ENCODE data around the gene CCL27. TPM values are rescaled to one million over a fixed set of nuclear protein-coding genes. Genes with fewer than 3 reads are reported as not detected.

CCL27 gene
- total and polyA plus RNA-seq, 8 donors = 0.49 to 1.6 (median 0.77) TPM; not detected in 1

GRCh38 chr9:34654323-34655051 lies 8.0 kb downstream of the CCL27 start:
- Histone ChIP-seq H3K27ac (peak overlapping the region in 1 of 2 donors; percentile 33), H3K4me3 (no peak overlapping the region), H3K9me3 (no peaks in the 10 kb centered on the region), H3K4me1 (peaks cover 21 to 36% of the 10 kb centered on the region in 2 donors), H3K36me3 (peaks cover 0 to 8% of the 10 kb centered on the region in 2 donors), H3K27me3 (no peaks in the 10 kb centered on the region)
- ATAC-seq (no peak), DNase-seq (peak in 2 of 4 donors; percentile 83 to 86)
- no peak for TF ChIP-seq CTCF (IDR thresholded peaks at IDR 0.05)
- intact Hi-C loops (cut with DNase I) = no loop called here

DNA sequence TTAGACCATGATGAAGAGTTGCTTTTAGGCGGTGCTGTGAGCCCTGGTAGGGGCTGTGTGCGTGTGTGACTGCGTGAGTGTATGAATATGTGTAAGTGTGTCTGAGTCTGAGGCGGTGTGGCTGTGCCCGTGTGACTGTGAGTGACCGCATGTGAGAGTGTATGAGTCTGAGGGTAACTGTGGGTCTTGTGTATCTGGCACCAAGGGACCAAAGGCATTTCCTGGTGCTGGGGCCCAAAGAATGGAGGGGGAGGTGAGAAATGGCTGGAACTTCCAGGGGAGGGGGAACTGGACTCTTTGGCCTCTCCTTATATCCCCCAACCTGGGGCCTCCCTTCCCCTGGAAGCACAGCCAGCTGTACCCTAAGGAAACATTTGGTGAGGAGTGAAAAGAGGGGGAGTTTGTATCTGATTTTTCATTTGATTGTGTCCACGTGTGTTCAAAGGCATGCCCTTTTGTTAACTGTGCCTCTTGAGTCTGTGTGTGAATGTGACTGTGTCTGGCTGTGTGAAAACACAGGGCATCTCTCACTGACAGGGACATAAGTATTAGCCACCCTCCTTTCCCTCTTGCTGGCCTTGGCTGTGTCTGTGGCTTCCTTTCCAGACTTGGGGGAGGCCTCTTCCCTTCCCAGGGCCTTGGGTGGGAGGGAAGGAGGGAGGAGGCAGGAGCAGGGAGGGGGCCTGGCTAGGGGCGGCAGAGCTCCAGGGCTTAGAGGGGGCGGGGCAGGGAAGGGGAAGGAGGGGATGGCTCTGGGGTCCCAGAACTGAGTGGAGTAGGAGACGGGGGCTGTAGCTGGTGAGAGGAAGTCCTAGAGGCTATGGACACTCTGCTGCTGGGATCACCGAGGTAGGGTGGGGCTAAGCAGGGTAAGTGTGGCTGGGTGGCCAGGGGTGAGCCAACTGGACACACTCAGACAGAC lies 9.0 kb downstream of the CCL27 start:
- TF ChIP-seq CTCF (IDR thresholded peaks at IDR 0.05) = no peak
- Histone ChIP-seq H3K4me1 (peaks cover 21 to 36% of the 10 kb centered on the region in 2 donors), H3K27me3 (no peaks in the 10 kb centered on the region), H3K9me3 (no peaks in the 10 kb centered on the region), H3K27ac (peak overlapping the region; percentile 33 to 64), H3K36me3 (peaks cover 0 to 19% of the 10 kb centered on the region in 2 donors), H3K4me3 (no peak overlapping the region)
- ATAC-seq (no peak), DNase-seq (peak in 2 of 4 donors; percentile 67 to 81)
- intact Hi-C loops (cut with DNase I) = no loop called here

DNA sequence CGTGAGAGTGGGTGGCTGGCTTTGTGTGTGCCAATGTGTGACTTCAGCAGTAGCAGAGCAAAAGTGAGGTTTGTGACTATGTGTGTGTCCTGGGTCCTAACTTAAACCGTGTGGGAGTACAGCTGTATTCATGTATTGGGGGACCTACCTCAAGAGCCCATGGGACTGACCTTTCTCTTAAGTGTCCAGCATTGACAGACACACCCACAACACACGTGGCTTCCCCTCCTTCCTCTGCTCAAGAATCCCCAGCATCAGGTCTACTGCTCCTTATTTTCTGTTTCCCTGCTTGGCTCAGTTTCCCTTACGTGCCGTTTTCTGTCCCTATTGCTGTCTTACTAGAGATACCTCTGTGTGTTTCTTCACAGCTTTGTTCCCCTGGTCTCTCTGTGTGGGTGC lies 9.9 kb downstream of the CCL27 start:
- no peak for ATAC-seq

DNA sequence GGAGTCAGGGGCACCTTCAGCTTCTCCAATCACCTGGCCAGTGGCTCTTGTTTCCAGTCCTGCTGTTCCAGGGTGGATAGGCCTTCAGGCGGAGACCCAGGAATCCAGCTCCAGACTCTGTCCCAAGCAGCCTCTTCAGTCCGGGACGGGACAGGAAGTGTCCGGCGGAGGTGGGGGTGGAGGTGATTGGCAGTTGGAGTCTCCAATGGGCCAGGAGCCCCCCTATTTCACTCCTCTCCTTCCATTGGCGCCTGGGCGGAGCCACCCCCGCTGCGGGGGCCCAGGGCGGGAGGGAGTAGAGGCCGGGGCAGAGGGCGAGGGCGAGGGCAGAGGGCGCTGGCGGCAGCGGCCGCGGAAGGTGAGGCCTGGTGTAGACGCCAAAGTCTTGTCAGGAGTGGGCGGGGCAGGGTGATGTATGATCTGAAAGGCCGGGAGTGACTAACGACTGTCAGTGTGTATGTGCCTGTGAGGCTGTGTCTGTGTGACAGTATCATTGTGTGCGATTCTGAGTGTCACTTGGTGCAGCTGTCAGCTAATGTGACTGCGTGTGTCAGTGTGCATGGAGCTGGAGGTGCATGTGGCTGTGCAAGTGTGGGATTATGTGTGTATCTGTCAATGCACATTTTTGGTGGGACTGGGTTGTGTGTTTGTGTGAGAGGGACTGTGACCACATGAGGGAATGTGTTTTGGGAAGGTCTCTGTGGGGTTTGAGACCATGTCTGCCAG lies 10.4 kb downstream of the CCL27 start, which contains the start of gene IL11RA:
TSS of gene IL11RA (plus strand) at position 310 of the 726 bp plus-strand sequence. CDS start 3,033 bp downstream, outside the sequence.
- H3K27ac ChIP-seq = peak within 1 kb of the TSS; percentile 61 to 64
- peak within 1 kb of the TSS; percentile 15 to 33 for H3K4me3 ChIP-seq
- TF ChIP-seq CTCF (IDR thresholded peaks at IDR 0.05) = no peak
- H3K36me3 ChIP-seq = peaks cover 0 to 22% of the 10 kb centered on the region in 2 donors
- ATAC-seq = peak; percentile 92
- DNase-seq = peak; percentile 73 to 93 (median 89)
- H3K27me3 ChIP-seq = no peaks in the 10 kb centered on the region
- no peaks in the 10 kb centered on the region for H3K9me3 ChIP-seq
- peaks cover 30 to 48% of the 10 kb centered on the region in 2 donors for H3K4me1 ChIP-seq
- intact Hi-C loops (cut with DNase I) = no loop called here

More for the DNA sequence above, 9.9 kb downstream of the CCL27 start:
- Histone ChIP-seq H3K4me1 (peaks cover 24 to 43% of the 10 kb centered on the region in 2 donors), H3K4me3 (peak overlapping the region; percentile 15 to 33), H3K9me3 (no peaks in the 10 kb centered on the region), H3K27ac (peak overlapping the region; percentile 61 to 64), H3K36me3 (peaks cover 0 to 22% of the 10 kb centered on the region in 2 donors), H3K27me3 (no peaks in the 10 kb centered on the region)
- intact Hi-C loops (cut with DNase I) = no loop called here
- no peak for DNase-seq
- TF ChIP-seq CTCF (IDR thresholded peaks at IDR 0.05) = no peak

Measured in left lung (tissue), 10 donors.